ENCODE results near the gene EDC3. TPM values are rescaled to one million over a fixed set of nuclear protein-coding genes. Genes with fewer than 3 reads are reported as not detected.
A peak's percentile ranks its signal among the peaks of the same experiment; 100 is the strongest.

The EDC3 gene
- total and polyA plus RNA-seq, 9 of the 15 experiments (the other 6 are each of a cell fraction or from before 2014, with no cell fraction given): 11.7 to 63.9 (median 32.8) TPM

- TF ChIP-seq NEUROD1 (IDR thresholded peaks at IDR 0.05; ENCODE audit: borderline replicate concordance, low read depth, low read length, partially characterized antibody): peak; percentile 13
- TF ChIP-seq SNIP1 (IDR thresholded peaks at IDR 0.05; ENCODE audit: low read depth): no peak
- no peak for TF ChIP-seq NFXL1 (CRISPR knock-in tag; IDR thresholded peaks at IDR 0.05)
- peak; percentile 42 to 61; a peak in 2 of 4 replicates for TF ChIP-seq MNT (conservative IDR thresholded peaks at IDR 0.05)
- TF ChIP-seq ETV6 (IDR thresholded peaks at IDR 0.05; ENCODE audit: borderline replicate concordance in 1 of 2, low read depth in 2 of 2, low read length in 1 of 2): no peak
- no peak for TF ChIP-seq ETV6 (CRISPR knock-in tag; IDR thresholded peaks at IDR 0.05; ENCODE audit: borderline replicate concordance)
- no peak for TF ChIP-seq BRD4 (IDR thresholded peaks at IDR 0.05)
- TF ChIP-seq BRF2 (IDR thresholded peaks at IDR 0.05; ENCODE audit: borderline replicate concordance, insufficient read depth, insufficient read length): no peak
- no peak for TF ChIP-seq GABPA (tag; conservative IDR thresholded peaks at IDR 0.05; ENCODE audit: low read depth)
- TF ChIP-seq PHF20 (IDR thresholded peaks at IDR 0.05; ENCODE audit: partially characterized antibody): no peak
- no peak for TF ChIP-seq ZNF277 (CRISPR knock-in tag; IDR thresholded peaks at IDR 0.05; ENCODE audit: borderline replicate concordance)
- TF ChIP-seq HMBOX1 (IDR thresholded peaks at IDR 0.05): no peak
- TF ChIP-seq BACH1 (tag; IDR thresholded peaks at IDR 0.05): no peak
- no peak for TF ChIP-seq TSC22D4 (tag; IDR thresholded peaks at IDR 0.05)
- no peak for TF ChIP-seq FOXM1 (IDR thresholded peaks at IDR 0.05; ENCODE audit: low read depth)
- no peak; the same call in 1 of the 2 replicates for TF ChIP-seq FOXM1 (CRISPR knock-in tag; IDR thresholded peaks at IDR 0.05; ENCODE audit: low read depth)
- no peak for TF ChIP-seq CEBPG (CRISPR knock-in tag; IDR thresholded peaks at IDR 0.05)
- no peak for TF ChIP-seq CEBPG (tag; conservative IDR thresholded peaks at IDR 0.05 in 1 of 2, IDR thresholded peaks at IDR 0.05 in 1 of 2)
- TF ChIP-seq BCOR (IDR thresholded peaks at IDR 0.05): peak; percentile 98
- no peak for TF ChIP-seq SMARCE1 (IDR thresholded peaks at IDR 0.05)
- TF ChIP-seq RBM14 (IDR thresholded peaks at IDR 0.05; ENCODE audit: borderline replicate concordance, insufficient read depth, low read depth, low read length): no peak
- no peak for TF ChIP-seq MAFK (IDR thresholded peaks at IDR 0.05; ENCODE audit: low read length)
- no peak for TF ChIP-seq ZNF224 (CRISPR knock-in tag; IDR thresholded peaks at IDR 0.05)
These were observed 80.9 kb downstream of the EDC3 start (continued) for GRCh38 chr15:74614744-74615507.

Measured in K562 (cell line).